KMS-11 (cell line): Measurements from ENCODE around the gene FAM163B.

Source experiments
- H2AFZ ChIP-seq: fragments of 200-600 bp; sonication (generic); 2 replicates; pipeline ENCODE4 v1.6.1; 2016; ENCODE audit warnings: antibody characterized with exemption, mixed run types, low read depth
- H3K27ac ChIP-seq: fragments of 200-600 bp; sonication (generic); 2 replicates; pipeline ENCODE4 v1.6.1; 2016; ENCODE audit warnings: mild to moderate bottlenecking, mixed run types
- H3K27me3 ChIP-seq: fragments of 200-600 bp; sonication (generic); 2 replicates; pipeline ENCODE4 v1.6.1; 2017; ENCODE audit warnings: mild to moderate bottlenecking, low read depth, mixed run types, moderate library complexity; ENCODE audit not compliant: insufficient read depth
- H3K36me3 ChIP-seq: fragments of 200-600 bp; sonication (generic); 2 replicates; pipeline ENCODE4 v1.6.1; 2017; ENCODE audit warnings: mild to moderate bottlenecking, mixed run types; ENCODE audit not compliant: insufficient read depth
- H3K4me1 ChIP-seq: fragments of 200-600 bp; sonication (generic); 2 replicates; pipeline ENCODE4 v1.6.1; 2016; ENCODE audit warnings: mild to moderate bottlenecking, low read depth, mixed run types; ENCODE audit not compliant: poor library complexity, severe bottlenecking
- H3K4me2 ChIP-seq: fragments of 200-600 bp; sonication (generic); 2 replicates; pipeline ENCODE4 v1.7.0; 2016; ENCODE audit warnings: mild to moderate bottlenecking, mixed run types
- H3K4me3 ChIP-seq: fragments of 200-600 bp; sonication (generic); IDR thresholded peaks from 2 replicates; pipeline ENCODE4 v1.6.1; 2017; ENCODE audit warnings: low read depth, low read length, mixed read lengths; ENCODE audit not compliant: insufficient read depth
- H3K79me2 ChIP-seq: fragments of 200-600 bp; sonication (generic); 2 replicates; pipeline ENCODE4 v1.6.1; 2016; ENCODE audit warnings: low read depth, mixed run types; ENCODE audit not compliant: insufficient read depth
- H3K9ac ChIP-seq: fragments of 200-600 bp; sonication (generic); 2 replicates; pipeline ENCODE4 v1.6.1; 2016; ENCODE audit warnings: mild to moderate bottlenecking, mixed run types
- H4K20me1 ChIP-seq: fragments of 200-600 bp; sonication (generic); 2 replicates; pipeline ENCODE4 v1.6.1; 2016; ENCODE audit warnings: mild to moderate bottlenecking, mixed run types; ENCODE audit not compliant: insufficient read depth
- TF ChIP-seq, protein P1 (sequence below): fragments of 200-600 bp; sonication (generic); conservative IDR thresholded peaks from 2 replicates; pipeline ENCODE4 v1.6.1; 2017; ENCODE audit warnings: low read depth, mild to moderate bottlenecking, antibody characterized with exemption, low read length, moderate library complexity, mixed read lengths

FAM163B gene

DNA sequence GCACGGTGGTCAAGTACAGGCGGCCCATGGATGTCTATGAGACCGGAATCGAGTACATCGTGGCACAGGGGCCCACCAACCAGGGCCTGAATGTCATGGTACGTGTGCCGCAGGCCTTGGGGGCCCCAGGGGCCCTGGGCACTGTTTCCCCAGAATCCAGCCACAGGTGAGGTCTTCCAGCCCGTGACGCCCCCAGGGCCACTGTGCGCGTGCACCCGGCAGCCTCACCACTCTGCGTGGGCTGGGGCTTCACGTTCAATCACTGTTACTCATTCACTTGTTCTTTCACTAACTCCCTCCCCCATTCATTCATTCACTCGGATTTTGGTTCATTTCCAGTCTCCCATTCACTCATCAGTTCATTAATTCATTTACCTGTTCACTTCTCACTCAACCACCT is 62.1 kb downstream of the FAM163B start:
- no peaks in the 10 kb centered on the region for H3K79me2 ChIP-seq
- H3K4me2 ChIP-seq: no peak overlapping the region
- H3K27ac ChIP-seq: no peak overlapping the region
- H3K4me1 ChIP-seq: no peaks in the 10 kb centered on the region
- TF ChIP-seq, protein P1, sequence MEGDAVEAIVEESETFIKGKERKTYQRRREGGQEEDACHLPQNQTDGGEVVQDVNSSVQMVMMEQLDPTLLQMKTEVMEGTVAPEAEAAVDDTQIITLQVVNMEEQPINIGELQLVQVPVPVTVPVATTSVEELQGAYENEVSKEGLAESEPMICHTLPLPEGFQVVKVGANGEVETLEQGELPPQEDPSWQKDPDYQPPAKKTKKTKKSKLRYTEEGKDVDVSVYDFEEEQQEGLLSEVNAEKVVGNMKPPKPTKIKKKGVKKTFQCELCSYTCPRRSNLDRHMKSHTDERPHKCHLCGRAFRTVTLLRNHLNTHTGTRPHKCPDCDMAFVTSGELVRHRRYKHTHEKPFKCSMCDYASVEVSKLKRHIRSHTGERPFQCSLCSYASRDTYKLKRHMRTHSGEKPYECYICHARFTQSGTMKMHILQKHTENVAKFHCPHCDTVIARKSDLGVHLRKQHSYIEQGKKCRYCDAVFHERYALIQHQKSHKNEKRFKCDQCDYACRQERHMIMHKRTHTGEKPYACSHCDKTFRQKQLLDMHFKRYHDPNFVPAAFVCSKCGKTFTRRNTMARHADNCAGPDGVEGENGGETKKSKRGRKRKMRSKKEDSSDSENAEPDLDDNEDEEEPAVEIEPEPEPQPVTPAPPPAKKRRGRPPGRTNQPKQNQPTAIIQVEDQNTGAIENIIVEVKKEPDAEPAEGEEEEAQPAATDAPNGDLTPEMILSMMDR: no peak
- H3K4me3 ChIP-seq: no peak overlapping the region
- no peak overlapping the region for H3K9ac ChIP-seq
- no peak overlapping the region for H2AFZ ChIP-seq
- peaks cover 57% of the 10 kb centered on the region for H3K27me3 ChIP-seq
- H3K36me3 ChIP-seq: no peaks in the 10 kb centered on the region
- no peaks in the 10 kb centered on the region for H4K20me1 ChIP-seq

DNA sequence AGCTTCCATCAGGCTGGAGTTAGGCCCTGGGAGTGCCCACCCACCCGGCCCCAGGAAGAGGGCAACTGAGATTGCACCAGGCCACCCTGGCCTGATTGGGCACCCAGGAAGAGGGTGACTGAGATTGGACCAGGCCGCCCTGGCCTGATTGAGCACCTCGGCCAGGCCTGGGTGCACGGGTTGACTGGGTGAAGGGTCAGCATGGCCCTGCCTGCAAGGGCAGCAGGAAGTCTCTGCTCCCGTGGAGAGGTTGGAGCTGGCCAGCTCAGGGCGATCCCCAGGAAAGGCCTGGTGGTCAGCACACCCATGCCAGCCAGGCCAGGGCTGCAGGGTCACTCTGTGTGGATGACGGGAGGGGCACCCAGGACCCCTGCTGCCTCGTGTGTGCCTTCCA is 62.9 kb downstream of the FAM163B start:
- no peaks in the 10 kb centered on the region for H3K4me1 ChIP-seq
- H3K27ac ChIP-seq: no peak overlapping the region
- no peaks in the 10 kb centered on the region for H4K20me1 ChIP-seq
- TF ChIP-seq, protein P1: no peak
- H3K79me2 ChIP-seq: no peaks in the 10 kb centered on the region
- H2AFZ ChIP-seq: no peak overlapping the region
- H3K36me3 ChIP-seq: no peaks in the 10 kb centered on the region
- H3K9ac ChIP-seq: no peak overlapping the region
- H3K27me3 ChIP-seq: peaks cover 62% of the 10 kb centered on the region
- H3K4me3 ChIP-seq: no peak overlapping the region
- no peak overlapping the region for H3K4me2 ChIP-seq

- H3K27me3 ChIP-seq: peaks cover 63% of the 10 kb centered on the region
- H2AFZ ChIP-seq: no peak overlapping the region
- no peak overlapping the region for H3K27ac ChIP-seq
- H3K79me2 ChIP-seq: no peaks in the 10 kb centered on the region
- no peak overlapping the region for H3K4me3 ChIP-seq
- H3K9ac ChIP-seq: no peak overlapping the region
- H3K4me2 ChIP-seq: no peak overlapping the region
- no peaks in the 10 kb centered on the region for H4K20me1 ChIP-seq
- no peaks in the 10 kb centered on the region for H3K4me1 ChIP-seq
- TF ChIP-seq, protein P1: no peak
- no peaks in the 10 kb centered on the region for H3K36me3 ChIP-seq
Measured at GRCh38 chr9:133545494-133546286, 63.5 kb downstream of the FAM163B start.

DNA sequence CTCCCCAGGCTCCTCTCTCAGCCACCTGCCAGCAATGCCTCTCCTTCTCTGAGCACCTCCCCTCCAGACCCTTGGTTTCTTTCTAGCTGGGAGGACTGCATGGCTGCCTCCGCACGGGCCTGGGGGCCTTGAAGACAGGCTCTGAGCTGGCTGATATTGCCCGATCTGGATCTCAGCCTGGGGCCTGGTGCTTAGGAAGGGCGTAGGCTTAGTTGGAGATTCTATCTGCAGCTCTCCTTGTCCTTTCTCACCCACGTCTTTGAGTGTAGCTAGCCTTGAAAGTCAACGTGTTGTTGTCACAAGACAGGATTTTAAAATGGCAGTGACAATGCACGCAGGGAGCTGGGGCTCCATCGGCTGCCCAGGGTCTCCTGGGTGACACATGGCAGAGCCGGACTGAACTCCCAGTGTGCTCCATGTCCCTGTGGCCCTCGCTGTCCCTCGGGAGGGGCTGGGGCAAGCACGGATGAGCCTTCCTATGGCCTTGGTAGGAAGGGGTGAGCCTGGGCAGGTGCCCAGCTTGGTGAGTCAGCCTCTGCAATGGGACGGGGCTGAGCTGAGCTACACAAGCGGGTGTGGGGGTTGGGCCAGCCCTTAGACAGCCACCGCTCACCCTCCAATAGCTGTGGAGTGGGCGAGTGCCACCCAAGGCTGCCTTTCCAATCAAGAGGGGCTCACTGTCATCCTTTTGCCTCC is 65.3 kb downstream of the FAM163B start:
- no peaks in the 10 kb centered on the region for H3K4me1 ChIP-seq
- peaks cover 79% of the 10 kb centered on the region for H3K27me3 ChIP-seq
- H3K4me2 ChIP-seq: no peak overlapping the region
- H3K36me3 ChIP-seq: no peaks in the 10 kb centered on the region
- no peak overlapping the region for H3K27ac ChIP-seq
- no peak overlapping the region for H3K4me3 ChIP-seq
- H2AFZ ChIP-seq: no peak overlapping the region
- TF ChIP-seq, protein P1: no peak
- H3K9ac ChIP-seq: no peak overlapping the region
- H4K20me1 ChIP-seq: no peaks in the 10 kb centered on the region
- no peaks in the 10 kb centered on the region for H3K79me2 ChIP-seq
